MM.1S (cell line): ENCODE data around the gene SEC22C.

Experiments used
- EZH2 ChIP-seq: fragments of 300-600 bp; sonication (generic); optimal IDR thresholded peaks from 2 replicates; pipeline ENCODE3; 2017; ENCODE audit warnings: low read depth, mild to moderate bottlenecking, antibody characterized with exemption, low read length, mixed read lengths
- TF ChIP-seq, protein P1 (sequence below): fragments of 300-600 bp; sonication (generic); IDR thresholded peaks from 2 replicates; pipeline ENCODE4 v1.5.1; 2016; ENCODE audit warnings: antibody characterized with exemption, low read length, mixed read lengths

DNA sequence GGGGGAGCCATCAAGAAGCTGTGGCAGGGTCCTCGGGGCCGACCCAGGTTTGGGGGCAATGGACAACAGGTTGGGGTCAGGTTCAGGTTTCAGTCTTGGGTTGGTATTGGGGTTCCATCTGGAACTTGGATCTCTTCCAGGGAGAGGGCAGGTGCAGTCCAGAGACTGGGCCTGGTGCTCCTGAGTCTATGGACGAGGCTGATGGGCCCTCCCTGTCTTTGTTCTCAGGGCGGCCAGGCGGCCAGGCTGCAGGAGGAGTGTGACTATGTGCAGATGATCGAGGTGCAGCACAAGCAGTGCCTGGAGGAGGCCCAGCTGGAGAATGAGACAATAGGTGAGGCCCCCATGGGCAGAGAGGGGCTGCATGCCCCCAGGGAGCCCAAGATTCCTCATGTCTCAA is 68.2 kb downstream of the SEC22C start:
- TF ChIP-seq, protein P1, sequence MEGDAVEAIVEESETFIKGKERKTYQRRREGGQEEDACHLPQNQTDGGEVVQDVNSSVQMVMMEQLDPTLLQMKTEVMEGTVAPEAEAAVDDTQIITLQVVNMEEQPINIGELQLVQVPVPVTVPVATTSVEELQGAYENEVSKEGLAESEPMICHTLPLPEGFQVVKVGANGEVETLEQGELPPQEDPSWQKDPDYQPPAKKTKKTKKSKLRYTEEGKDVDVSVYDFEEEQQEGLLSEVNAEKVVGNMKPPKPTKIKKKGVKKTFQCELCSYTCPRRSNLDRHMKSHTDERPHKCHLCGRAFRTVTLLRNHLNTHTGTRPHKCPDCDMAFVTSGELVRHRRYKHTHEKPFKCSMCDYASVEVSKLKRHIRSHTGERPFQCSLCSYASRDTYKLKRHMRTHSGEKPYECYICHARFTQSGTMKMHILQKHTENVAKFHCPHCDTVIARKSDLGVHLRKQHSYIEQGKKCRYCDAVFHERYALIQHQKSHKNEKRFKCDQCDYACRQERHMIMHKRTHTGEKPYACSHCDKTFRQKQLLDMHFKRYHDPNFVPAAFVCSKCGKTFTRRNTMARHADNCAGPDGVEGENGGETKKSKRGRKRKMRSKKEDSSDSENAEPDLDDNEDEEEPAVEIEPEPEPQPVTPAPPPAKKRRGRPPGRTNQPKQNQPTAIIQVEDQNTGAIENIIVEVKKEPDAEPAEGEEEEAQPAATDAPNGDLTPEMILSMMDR: no peak
- no peak for TF ChIP-seq EZH2
